Endothelial cell (in vitro differentiated cells): ENCODE data around the gene PPM1H. TPM values are rescaled to one million over a fixed set of nuclear protein-coding genes. Genes with fewer than 3 reads are reported as not detected.
"Not testable (repeated sequence)": the region's sequence is repeated elsewhere in the genome, so short reads cannot be mapped to it uniquely, and the experiment has no call there.

ENCODE experiments used
- DNase-seq: peaks from one replicate; pipeline ENCODE4 v3.0.0; 2021; ENCODE audit warnings: low spot score
- H3K27ac Mint-ChIP-seq: one replicate; pipeline ENCODE4 v1.8.0; 2021; ENCODE audit warnings: mixed read lengths, inconsistent platforms; ENCODE audit not compliant: unreplicated experiment
- H3K27me3 Mint-ChIP-seq: one replicate; pipeline ENCODE4 v1.8.0; 2021; ENCODE audit warnings: mild to moderate bottlenecking, moderate library complexity, mixed read lengths, inconsistent platforms; ENCODE audit not compliant: unreplicated experiment
- H3K36me3 Mint-ChIP-seq: one replicate; pipeline ENCODE4 v1.8.0; 2021; ENCODE audit warnings: mild to moderate bottlenecking, low read depth, mixed read lengths, inconsistent platforms; ENCODE audit not compliant: unreplicated experiment
- H3K4me1 Mint-ChIP-seq: one replicate; pipeline ENCODE4 v1.8.0; 2021; ENCODE audit warnings: mild to moderate bottlenecking, mixed read lengths, inconsistent platforms; ENCODE audit not compliant: unreplicated experiment
- H3K4me3 Mint-ChIP-seq: one replicate; pipeline ENCODE4 v1.8.0; 2021; ENCODE audit warnings: mild to moderate bottlenecking, mixed read lengths, inconsistent platforms; ENCODE audit not compliant: unreplicated experiment
- H3K9me3 Mint-ChIP-seq: one replicate; pipeline ENCODE4 v1.8.0; 2021; ENCODE audit warnings: mixed read lengths, inconsistent platforms; ENCODE audit not compliant: unreplicated experiment
- total RNA-seq: library from RNA; stranded (reverse); fragmentation: NEBNext Ultra II Directional; extraction: Animal tissue kit (Norgen Biotek cat#: 25700); gene quantifications from one replicate; pipeline ENCODE4 v1.2.1, GENCODE V29; 2021; ENCODE audit not compliant: unreplicated experiment
- TF ChIP-seq, protein P1 (sequence below): fragments of 200-600 bp; sonication (generic); IDR thresholded peaks from one replicate; pipeline ENCODE4 v1.5.0; 2021; ENCODE audit warnings: antibody characterized with exemption; ENCODE audit not compliant: unreplicated experiment

Gene PPM1H
- total RNA-seq, 1 donor from 2014 or later: 71.8 TPM

- no peaks in the 10 kb centered on the region for H3K27me3 Mint-ChIP-seq
- no peak overlapping the region for H3K4me3 Mint-ChIP-seq
- no peak for DNase-seq
- TF ChIP-seq, protein P1, sequence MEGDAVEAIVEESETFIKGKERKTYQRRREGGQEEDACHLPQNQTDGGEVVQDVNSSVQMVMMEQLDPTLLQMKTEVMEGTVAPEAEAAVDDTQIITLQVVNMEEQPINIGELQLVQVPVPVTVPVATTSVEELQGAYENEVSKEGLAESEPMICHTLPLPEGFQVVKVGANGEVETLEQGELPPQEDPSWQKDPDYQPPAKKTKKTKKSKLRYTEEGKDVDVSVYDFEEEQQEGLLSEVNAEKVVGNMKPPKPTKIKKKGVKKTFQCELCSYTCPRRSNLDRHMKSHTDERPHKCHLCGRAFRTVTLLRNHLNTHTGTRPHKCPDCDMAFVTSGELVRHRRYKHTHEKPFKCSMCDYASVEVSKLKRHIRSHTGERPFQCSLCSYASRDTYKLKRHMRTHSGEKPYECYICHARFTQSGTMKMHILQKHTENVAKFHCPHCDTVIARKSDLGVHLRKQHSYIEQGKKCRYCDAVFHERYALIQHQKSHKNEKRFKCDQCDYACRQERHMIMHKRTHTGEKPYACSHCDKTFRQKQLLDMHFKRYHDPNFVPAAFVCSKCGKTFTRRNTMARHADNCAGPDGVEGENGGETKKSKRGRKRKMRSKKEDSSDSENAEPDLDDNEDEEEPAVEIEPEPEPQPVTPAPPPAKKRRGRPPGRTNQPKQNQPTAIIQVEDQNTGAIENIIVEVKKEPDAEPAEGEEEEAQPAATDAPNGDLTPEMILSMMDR: no peak
- peaks cover 7% of the 10 kb centered on the region for H3K36me3 Mint-ChIP-seq
- no peak overlapping the region for H3K27ac Mint-ChIP-seq
- H3K4me1 Mint-ChIP-seq: peaks cover 13% of the 10 kb centered on the region
- no peaks in the 10 kb centered on the region for H3K9me3 Mint-ChIP-seq
These were observed 43.0 kb downstream of the PPM1H start for GRCh38 chr12:62891805-62892549.

- TF ChIP-seq, protein P1: no peak
- no peaks in the 10 kb centered on the region for H3K9me3 Mint-ChIP-seq
- H3K4me1 Mint-ChIP-seq: peaks cover 21% of the 10 kb centered on the region
- peaks cover 15% of the 10 kb centered on the region for H3K36me3 Mint-ChIP-seq
- no peak overlapping the region for H3K27ac Mint-ChIP-seq
- no peak overlapping the region for H3K4me3 Mint-ChIP-seq
- DNase-seq: no peak
- no peaks in the 10 kb centered on the region for H3K27me3 Mint-ChIP-seq
These were observed 46.4 kb downstream of the PPM1H start for GRCh38 chr12:62888454-62889110.

DNA sequence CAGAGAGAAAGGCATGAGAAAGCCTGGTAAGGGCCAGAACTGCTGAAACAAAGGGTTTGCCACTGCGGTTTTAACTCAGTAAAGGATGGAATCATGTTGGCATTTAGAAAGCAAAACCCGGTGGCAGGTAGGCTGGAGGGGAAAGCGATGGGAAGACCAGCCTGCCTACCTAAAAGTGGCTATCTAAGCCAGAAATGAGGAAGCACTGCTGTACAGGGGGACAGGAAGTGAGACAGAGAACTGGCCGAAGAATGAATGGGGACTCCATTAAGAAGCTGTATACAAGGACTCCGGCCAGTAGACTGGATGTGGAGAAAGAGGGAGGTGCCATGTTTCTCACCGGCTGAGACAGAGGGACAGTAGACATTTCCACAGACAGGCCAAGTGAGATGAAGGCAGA lies 48.2 kb downstream of the PPM1H start:
- no peak for DNase-seq
- Mint-ChIP-seq H3K4me3 (no peak overlapping the region), H3K27me3 (no peaks in the 10 kb centered on the region), H3K36me3 (peaks cover 16% of the 10 kb centered on the region), H3K27ac (no peak overlapping the region), H3K4me1 (peaks cover 22% of the 10 kb centered on the region), H3K9me3 (no peaks in the 10 kb centered on the region)
- TF ChIP-seq, protein P1: no peak

DNA sequence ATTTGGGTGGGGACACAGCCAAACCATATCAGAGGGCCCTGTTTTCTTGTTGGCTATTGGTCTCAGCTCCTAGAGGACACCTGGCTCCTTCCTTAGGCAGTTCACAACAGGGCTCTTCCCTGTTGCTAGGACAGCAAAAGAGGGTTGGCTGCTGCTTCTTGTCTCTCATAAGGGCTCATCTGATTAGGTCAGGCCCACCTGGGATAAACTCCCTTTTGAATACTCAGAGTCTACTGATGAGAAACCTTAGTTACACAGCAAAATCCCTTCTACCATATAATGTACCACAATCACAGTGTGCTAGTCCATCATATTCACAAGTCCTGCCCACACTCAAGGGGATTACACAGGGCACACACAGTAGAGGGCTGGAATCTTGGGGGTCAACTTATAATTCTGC lies 49.7 kb downstream of the PPM1H start:
- Mint-ChIP-seq H3K9me3 (no peaks in the 10 kb centered on the region), H3K27ac (no peak overlapping the region), H3K27me3 (no peaks in the 10 kb centered on the region), H3K4me3 (no peak overlapping the region), H3K4me1 (peaks cover 33% of the 10 kb centered on the region), H3K36me3 (peaks cover 24% of the 10 kb centered on the region)
- DNase-seq: no peak
- TF ChIP-seq, protein P1: no peak

DNA sequence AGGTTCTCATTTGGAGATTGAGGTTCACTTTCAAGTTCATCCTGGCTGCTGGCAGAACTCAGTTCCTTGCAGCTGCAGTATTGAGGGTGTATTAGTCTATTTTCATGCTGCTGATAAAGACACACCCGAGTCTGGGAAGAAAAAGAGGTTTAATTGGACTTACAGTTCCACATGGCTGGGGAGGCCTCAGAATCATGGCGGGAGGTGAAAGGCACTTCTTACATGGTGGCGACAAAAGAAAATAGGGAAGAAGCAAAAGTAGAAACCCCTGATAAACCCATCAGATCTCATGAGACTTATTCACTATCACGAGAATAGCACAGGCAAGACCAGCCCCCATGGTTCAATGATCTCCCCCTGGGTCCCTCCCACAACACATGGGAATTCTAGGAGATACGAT lies 50.1 kb downstream of the PPM1H start:
- peaks cover 33% of the 10 kb centered on the region for H3K4me1 Mint-ChIP-seq
- H3K9me3 Mint-ChIP-seq: not testable (repeated sequence)

More for the DNA sequence above, 50.1 kb downstream of the PPM1H start:
- H3K36me3 Mint-ChIP-seq: peaks cover 24% of the 10 kb centered on the region
- not testable (repeated sequence) for H3K27ac Mint-ChIP-seq, DNase-seq, H3K27me3 Mint-ChIP-seq, H3K4me3 Mint-ChIP-seq
